GM19043 (cell line): Measurements from ENCODE around the gene FANCD2.
"Not testable (repeated sequence)": the region's sequence is repeated elsewhere in the genome, so short reads cannot be mapped to it uniquely, and the experiment has no call there.

Experiments
- ATAC-seq: cut with Tn5 transposase; IDR thresholded peaks from one replicate; pipeline ENCODE4 v1.9.1; 2021; ENCODE audit warnings: low read depth; ENCODE audit not compliant: unreplicated experiment

FANCD2 gene

DNA sequence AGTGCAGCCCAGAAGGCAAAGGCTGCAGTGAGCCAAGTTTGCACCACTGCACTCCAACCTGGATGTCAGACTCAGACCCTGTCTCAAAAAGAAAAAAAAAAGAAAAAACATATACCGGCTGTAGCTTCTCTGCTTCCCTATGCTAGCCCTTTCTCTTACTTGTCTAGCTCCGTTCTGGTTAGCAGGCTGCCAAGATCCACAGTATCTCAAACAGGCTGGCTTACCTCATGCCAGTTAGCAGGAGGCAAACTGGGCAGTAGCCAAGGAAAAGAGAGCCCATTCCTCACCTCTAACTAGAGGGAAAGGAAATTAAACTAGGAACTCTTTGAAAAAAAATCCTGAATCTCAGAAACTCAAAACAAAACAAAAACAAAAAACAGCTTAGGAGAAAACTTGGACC lies 65.2 kb downstream of the FANCD2 start:
- not testable (repeated sequence) for ATAC-seq

DNA sequence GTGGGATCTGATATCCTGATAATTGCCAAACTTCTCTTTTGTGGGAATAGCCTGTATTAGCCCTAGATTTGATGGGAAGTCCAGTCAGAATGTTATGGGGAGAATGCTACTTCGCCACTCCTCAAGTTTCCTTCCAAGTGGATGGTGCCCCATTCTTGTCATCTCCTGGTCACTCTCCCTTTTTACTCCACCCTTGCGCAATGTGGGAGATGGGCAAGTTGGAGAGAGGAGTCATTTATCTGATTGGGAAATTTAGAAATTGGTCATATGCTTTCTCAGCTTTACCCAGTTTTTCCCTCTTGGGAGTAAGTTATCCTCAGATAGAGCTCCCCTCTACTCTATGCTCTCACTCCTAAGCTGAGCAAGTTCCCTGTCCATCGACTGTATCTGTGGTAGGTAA lies 67.4 kb downstream of the FANCD2 start:
- no peak for ATAC-seq

DNA sequence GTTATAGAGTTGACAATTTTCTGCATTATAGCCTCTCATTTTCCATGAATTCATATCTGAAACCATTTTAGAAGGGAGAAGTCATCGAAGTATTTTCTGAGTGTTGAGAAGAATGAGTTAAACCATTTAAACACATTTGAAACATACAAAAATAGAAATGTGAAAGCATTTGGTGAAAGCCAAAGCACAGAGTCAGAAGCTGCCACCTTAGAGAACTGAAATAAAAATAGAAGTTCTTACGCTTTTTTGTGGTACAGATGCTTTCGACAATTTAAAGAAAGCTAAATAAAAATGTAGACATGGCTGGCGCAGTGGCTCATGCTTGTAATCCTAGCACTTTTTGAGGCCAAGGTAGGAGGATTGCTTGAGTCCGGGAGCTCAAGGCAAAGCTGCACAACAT lies 72.8 kb downstream of the FANCD2 start:
- no peak for ATAC-seq

DNA sequence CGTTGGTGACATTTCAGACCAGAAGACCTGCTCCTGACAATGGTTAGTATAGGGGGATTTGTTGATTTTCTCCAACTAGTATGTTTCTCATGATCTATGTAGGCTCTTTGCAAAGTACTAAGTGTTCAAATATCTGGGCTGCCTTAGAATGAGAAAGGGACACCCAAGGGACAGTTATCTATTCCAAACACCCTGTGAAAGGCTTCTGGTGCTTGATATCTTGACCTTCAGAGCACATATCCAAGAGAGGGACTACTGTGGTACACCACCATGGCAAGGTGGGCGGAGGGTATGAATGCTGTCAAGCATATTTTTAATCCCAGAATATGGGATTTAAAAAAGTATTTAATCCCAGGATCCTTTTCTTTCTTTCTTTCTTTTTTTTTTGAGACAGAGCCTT lies 80.7 kb downstream of the FANCD2 start:
- no peak for ATAC-seq

DNA sequence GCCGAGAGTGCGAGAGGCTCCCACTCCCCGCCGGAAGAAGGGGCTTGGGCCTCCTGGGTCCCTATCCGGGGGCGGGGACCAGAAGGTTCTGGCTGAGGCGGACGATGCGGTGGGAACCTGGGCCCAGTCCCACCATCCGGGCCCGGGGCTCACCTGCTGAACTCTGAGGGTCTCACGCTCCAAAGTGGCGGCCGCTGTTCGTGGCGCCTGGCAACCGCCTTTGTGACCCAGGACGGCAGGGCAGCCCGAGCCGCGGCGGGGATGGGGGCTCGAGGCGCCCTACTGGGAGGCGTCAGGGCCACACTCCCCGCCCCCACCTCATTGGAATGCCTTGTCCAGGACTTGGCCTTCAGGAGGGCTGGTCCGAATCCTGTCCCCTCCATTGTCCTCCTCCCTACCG lies 81.9 kb downstream of the FANCD2 start, which contains the start of gene FANCD2OS:
Gene FANCD2OS (minus strand): TSS at position 165 of the 400 bp plus-strand sequence. CDS start 3,481 bp downstream, outside the sequence.
- no peak for ATAC-seq

DNA sequence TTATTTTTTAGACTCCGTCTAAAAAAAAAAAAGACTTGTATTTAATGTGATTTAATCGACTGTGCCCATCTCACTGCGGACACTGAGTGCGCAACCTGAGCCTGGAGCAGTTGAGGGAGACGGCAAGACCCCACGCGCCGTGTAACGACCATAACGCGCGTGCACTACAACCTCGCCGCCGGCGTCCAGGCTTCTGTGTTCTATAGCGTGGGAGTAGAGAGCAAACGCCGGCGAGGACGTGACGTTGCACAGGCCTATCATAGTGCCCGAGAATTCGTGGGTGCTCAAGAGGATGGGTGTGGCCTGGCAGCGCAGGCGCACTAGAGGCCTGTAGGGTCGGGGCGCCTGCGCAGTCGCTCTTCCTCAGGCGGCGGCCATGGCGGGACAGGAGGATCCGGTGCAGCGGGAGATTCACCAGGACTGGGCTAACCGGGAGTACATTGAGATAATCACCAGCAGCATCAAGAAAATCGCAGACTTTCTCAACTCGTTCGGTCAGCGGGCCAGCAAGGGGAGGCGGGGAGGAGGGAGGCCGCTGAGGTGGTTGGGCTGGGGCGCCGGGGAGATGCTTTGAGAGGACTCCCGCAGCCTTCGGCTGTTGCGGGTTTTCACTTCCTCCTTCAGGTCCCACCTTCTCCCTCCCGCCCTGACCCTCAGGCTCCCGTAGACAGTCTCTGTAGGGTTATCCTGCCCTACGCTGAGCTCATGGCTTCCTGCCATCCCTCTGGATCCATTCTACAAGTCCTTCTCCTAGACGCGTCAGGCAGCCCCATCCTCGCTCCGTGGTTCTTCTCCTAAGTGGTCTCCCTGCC lies 89.3 kb downstream of the FANCD2 start, which contains the start of gene BRK1:
Gene BRK1 (plus strand): TSS at position 350 of the 812 bp plus-strand sequence. CDS start 27 bp downstream, at position 377.
- ATAC-seq = peak; percentile 94

DNA sequence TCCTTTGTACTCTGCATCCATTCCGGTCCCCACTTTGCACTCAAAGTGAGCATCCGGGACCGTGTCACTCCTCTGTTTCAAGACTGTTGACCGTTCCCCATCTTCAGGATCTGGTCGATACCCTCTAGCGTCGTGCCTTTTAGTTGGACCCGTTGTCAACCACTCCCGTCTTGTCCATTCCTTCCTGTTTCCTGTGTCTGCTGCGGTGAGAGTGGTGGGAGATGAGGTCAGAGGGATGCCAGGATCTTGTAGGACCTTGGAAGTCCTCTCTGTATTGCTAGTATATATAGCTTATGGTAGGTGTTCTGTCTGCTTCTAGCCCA lies 89.9 kb downstream of the FANCD2 start:
- no peak for ATAC-seq

DNA sequence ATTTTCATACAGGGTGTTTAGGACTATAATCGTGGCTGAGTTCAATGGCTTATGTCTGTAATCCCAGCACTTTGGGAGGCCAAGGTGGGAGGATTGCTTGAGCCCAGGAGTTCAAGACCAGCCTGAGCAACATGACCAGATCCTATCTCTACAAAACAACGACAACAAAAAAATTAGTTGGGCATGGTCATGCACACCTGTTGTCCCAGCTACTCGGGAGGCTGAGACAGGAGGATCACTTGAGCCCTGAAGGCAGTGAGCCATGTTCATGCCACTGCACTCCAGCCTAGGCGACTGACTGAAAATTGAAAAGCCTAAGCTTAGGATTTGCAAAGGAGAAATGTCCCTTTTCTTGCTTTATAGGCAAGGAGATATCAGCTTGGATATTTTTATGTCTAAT lies 90.7 kb downstream of the FANCD2 start:
- no peak for ATAC-seq

DNA sequence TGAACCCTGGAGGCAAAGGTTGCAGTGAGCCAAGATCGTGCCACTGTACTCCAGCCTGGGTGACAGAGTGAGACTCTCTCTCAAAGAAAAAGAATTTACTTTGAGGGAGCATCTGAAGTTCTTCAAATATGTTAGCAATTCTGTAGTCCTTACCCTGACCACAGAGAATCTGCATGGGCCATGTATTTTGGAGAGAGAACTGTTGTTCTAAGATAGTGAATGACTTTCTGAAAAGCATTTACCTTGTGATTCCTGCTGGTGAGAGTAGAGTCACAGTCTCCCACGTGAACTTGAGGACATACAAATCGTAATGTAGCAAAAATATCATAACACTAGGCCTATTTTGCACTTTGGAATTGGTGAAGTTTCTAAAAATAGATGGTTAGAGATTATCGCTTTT lies 93.1 kb downstream of the FANCD2 start:
- ATAC-seq = no peak

DNA sequence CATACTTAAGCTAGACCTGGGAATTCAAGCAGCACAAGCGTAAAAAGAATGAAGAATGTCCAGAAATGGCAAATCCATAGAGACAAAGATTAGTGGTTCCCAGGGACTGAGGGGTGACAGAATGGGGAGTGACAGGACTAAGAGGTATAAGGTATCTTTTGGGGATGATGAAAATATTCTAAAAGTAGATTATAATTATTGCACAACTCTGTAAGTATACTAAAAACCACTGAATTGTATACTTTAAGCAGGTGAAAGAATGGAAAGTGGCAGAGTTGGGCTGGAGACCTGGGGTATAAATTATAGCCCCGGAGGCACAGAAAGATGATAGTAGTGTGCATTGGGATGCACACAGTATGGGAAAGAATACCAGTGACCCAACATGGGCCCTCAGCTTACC lies 94.8 kb downstream of the FANCD2 start:
- no peak for ATAC-seq

DNA sequence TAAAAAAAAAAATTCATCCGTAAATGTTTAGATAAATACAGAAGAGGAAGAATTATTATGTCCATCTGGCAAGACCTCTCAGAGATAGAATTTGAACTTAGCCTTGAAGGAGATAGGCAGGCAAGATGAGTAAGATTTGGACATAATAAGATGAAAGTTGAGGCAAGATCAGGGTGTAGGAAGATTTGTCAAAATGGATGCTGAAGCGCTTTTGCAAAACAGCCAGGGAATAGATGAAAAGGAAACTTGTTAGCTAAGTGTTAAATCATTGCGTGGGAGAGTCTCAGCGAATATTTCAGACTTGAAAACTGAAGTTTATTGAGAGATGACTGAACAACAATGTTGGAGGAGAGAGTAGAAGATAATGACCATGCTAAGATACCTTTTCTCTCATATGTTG lies 96.5 kb downstream of the FANCD2 start:
- no peak for ATAC-seq

DNA sequence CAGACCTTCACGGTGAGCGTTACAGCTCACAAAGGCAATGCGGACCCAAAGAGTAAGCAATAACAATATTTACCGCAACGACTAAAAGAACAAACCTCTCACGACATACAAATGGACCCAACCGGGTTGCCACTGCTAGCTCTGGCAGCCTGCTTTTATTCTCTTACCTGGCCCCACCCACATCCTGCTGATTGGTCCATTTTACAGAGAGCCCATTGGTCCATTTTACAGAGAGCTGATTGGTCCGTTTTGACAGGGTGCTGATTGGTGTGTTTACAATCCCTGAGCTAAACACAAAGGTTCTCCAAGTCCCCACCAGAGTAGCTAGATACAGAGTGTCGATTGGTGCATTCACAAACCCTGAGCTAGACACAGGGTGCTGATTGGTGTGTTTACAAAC lies 109.6 kb downstream of the FANCD2 start:
- not testable (repeated sequence) for ATAC-seq

DNA sequence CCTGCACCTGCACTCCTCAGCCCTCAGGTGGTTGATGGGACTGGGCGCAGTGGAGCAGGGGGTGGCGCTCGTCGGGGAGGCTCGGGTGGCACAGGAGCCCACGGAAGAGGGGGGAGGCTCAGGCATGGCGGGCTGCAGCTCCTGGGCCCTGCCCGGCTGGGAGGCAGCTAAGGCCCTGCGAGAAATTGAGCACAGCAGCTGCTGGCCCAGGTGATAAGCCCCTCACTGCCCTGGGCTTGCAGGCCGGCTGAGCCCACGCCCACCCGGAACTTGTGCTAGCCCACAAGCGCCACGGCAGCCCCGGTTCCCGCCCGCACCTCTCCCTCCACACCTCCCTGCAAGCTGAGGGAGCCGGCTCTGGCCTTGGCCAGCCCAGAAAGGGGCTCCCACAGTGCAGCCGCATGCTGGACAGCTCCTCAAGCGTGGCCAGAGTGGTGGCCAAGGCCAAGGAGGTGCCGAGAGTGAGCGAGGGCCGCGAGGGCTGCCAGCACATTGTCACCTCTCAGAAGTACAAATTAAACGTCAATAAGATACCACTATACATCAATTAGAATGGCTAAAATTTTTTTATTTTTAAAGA lies 110.3 kb downstream of the FANCD2 start:
- ATAC-seq = no peak

DNA sequence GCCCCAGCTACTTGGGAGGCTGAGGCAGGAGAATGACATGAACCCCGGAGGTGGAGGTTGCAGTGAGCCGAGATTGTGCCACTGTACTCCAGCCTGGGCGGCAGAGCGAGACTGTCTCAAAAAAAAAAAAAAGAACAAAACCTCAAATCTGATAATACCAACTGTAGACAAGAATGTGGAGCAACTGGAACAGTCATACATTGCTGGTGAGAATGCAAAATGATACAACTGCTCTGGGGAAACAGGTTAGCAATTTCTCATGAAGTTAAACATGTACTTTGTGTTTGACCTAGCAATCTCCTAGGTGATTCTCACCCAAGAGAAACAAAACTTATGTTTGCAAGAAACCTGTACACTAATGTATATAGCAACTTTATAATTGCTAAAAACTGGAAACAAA lies 110.9 kb downstream of the FANCD2 start:
- no peak for ATAC-seq

DNA sequence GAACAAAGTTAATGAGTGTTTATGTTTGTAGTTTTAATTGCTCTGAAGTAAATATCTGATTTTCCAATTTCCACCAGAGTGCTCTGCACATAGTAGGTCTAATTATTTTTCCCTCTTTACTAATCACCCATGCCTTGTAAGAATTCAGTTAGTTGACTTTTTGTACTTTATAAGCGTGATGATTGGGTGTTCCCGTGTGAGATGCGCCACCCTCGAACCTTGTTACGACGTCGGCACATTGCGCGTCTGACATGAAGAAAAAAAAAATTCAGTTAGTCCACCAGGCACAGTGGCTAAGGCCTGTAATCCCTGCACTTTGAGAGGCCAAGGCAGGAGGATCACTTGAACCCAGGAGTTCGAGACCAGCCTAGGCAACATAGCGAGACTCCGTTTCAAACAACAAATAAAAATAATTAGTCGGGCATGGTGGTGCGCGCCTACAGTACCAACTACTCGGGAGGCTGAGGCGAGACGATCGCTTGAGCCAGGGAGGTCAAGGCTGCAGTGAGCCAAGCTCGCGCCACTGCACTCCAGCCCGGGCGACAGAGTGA lies 114.8 kb downstream of the FANCD2 start:
- ATAC-seq = no peak

DNA sequence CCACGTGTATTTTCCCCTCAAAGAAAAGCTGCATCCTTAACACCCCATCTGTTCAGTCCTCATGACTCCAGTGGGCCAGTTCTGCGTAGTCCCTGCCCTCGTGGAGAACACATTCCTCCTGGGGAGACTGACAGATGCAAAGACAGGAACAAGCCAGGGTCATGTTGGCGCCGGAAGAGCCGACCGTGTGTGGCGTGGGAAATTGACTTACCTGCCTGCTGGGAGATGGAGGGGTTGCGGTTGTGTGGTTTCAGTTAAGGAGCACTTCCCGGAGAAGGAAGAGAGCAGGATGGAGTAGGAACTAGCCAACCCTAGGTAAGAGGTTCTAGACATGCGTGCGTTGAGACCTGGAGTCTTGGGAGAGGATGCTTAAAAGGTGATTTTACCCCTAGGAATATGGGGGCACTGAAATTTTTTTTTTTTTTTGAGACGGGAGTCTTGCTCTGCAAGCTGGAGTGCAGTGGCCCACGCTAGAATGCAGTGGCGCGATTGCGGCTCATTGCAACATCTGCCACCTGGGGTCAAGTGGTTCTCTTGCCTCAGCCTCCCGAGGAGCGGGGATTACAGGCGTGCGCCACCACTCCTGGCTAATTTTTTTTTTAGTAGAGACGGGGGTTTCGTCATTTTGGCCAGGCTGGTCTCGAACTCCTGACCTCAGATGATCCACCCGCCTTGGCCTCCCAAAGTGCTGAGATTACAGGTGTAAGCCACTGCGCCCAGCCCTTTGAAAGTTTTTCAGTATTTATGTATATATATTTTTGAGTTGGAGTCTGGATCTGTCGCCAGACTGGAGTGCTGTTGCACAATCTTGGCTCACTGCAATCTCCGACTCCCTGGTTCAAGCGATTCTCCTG lies 116.7 kb downstream of the FANCD2 start:
- ATAC-seq = no peak

DNA sequence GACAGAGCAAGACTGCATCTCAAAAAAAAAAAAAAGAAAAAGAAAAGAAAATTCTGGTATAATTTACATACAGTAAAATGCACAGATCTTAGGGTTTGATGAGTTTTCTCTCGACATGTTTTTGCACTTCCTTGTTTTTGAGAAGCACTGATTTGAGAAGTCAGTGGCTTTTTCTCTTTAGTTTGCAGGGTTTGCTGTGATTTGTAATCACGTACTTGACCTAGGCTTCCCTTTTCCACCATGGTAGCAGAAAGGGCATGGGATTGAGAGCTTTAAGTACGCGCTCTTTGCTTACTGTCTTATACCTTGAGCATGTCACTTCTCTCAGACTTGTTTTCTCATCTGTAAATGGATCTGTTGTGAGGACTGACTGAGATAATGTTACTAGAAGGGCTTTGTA lies 119.4 kb downstream of the FANCD2 start:
- no peak for ATAC-seq

DNA sequence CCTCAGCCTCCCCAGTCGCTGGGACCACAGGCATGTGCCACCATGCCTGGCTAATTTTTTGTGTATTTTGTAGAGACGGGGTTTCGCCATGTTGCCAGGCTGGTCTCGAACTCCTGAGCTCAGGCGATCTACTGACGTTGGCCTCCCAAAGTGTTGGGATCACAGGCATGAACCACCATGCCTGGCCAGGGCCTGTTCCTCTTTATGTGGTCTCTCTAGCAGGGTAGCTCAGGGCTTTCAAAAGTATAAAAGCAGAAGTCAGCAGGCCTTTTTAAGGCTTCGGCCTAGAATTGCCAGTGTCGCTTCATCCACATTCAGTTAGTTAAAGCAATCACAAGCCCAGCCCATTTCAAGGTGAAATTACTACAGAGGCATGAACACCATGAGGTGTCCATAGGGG lies 123.0 kb downstream of the FANCD2 start:
- ATAC-seq = no peak

DNA sequence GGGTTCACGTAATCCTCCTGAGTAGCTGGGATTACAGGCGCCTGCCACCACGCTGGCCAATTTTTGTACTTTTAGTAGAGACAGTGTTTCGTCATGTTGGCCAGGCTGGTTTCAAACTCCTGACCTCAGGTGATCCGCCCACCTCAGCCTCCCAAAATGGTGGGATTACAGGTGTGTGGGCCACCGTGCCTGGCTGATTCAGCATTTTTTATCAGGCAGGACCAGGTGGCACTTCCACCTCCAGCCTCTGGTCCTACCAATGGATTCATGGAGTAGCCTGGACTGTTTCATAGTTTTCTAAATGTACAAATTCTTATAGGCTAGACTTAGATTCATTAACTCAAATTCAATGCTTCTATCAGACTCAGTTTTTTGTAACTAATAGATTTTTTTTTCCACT lies 124.8 kb downstream of the FANCD2 start:
- ATAC-seq = no peak
